ENCODE measurements around the gene TMOD4.

Gene TMOD4

DNA sequence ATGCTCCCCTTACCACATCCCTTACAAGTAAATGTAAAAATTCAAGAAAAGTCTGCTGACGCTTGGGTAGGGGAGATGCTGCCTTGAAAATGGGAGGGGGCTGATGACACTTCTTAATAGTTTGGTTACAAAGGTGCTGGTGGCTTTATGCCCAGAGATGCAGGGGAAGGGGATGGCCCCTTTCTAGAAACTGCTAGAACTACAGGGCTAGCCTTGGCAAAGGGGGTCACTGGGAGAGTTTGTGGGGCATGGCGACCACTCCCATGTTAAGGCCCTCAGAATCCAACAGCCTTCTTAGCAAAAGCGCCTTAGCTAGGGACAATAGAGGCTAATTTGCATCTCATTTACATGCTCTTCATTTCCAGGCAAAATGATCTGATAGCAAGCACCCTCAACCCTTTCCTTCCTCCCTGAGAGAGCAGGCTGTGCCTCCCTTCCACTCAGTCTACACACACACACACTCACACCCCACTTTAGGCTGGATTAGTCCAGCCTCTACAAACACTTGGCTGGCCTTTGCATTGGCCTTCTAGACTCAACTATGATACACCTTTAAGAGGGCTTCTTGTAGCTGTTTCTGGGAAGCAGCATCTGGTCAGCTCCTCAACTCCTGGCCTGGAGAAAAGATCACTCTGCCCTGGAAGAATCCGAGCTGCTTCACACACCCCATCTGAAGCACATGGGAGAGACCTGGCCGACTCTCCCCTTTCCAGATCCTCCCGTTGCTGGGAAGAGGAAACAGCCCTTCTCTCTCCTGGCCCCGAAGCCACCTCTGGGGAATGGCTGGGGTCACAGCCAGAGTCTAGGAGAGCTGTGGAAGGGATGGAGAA lies 31.1 kb downstream of the TMOD4 start:
- in situ Hi-C loops (cut with MboI; ENCODE audit: low sequenced_read_pairs): no loop called here

DNA sequence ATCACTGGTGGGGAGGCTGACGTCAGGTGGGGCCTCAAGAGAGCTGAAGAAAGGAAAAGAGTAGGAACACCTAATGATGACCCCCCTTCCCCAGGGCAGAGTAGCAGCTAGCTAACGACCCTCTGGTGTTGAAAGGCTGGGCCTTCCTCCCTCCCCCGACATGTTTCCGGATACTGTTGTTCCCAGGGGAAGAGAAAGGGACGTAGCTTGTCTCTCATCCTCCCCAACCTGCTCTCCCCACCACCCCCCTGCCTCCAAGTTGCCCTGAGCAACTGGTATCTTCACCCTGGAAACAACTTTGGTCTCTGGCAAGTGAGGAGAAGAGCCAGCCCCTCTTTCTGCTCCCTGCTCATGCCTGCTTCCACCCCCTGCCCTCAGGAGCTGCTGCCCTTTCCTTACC lies 31.8 kb downstream of the TMOD4 start:
- in situ Hi-C loops (cut with MboI; ENCODE audit: low sequenced_read_pairs): no loop called here

DNA sequence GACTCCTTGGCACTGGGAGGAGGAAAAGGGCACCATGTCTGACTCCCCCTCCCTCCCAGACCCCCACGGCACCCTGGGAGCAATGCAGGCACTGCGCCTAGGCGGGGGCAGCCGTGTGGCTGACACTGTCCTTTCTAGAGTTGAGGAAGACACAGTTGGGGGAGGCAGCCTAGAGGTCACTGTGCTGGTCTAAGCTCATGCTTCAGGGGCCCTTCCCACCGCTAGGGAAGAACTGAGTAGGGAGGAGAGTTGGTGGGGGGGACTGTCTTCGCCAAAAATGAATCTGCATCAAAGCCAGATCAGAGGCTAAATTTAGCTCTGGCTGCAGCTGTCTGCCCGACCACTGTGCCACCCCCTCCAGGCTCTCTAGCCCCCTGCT lies 32.7 kb downstream of the TMOD4 start:
- in situ Hi-C loops (cut with MboI; ENCODE audit: low sequenced_read_pairs): no loop called here

DNA sequence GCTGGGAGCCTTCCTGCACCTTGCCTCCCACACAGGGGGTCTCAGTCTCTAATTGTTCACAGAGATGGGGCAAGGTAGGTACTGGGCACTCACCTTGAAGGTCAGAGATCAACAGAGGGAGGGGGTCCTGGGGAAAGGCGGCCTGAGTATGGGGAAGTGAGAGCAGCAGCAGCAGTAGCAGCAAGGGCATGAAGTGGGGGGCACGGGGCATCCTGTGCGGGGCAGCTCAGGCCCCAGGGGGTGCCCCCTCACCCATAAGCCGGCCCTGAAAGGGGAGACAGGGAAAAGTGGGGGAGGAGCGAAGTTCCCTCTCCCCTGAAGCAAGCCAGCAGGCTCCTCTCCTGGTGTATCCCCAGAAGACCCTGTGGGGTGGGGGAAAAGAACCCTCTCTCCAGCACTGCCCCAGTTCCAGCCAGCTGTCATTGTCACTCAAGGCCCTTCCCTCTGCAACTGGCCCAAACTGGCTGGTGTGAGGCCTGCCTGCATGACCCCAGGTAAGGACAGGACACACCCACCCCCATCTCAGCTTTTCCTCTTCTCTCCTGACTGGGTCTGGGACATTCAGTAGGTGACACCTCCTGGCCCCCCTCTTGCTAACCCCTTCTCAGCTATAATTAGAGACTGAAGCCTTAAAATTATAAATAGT lies 33.2 kb downstream of the TMOD4 start:
- in situ Hi-C loops (cut with MboI; ENCODE audit: low sequenced_read_pairs): no loop called here

DNA sequence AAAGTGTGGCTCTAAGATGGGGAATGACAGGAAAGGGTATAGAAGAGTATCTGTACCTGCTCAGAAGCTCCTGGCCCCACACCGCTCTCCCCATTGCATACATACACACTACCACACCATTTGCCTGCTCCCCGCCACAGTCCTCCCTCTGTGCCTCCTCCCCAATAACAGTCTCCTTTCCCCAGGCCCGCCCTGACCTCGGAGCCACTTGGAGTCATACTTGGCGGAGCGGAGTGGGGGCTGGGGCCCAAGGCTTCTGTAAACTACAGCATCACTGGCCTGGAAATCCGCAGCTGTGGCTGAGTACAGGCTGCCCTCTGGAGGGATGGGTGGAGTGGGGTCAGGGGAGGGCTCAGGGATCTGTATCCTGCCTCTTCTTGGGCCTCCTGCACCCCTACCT lies 38.0 kb downstream of the TMOD4 start:
- in situ Hi-C loops (cut with MboI; ENCODE audit: low sequenced_read_pairs): no loop called here

DNA sequence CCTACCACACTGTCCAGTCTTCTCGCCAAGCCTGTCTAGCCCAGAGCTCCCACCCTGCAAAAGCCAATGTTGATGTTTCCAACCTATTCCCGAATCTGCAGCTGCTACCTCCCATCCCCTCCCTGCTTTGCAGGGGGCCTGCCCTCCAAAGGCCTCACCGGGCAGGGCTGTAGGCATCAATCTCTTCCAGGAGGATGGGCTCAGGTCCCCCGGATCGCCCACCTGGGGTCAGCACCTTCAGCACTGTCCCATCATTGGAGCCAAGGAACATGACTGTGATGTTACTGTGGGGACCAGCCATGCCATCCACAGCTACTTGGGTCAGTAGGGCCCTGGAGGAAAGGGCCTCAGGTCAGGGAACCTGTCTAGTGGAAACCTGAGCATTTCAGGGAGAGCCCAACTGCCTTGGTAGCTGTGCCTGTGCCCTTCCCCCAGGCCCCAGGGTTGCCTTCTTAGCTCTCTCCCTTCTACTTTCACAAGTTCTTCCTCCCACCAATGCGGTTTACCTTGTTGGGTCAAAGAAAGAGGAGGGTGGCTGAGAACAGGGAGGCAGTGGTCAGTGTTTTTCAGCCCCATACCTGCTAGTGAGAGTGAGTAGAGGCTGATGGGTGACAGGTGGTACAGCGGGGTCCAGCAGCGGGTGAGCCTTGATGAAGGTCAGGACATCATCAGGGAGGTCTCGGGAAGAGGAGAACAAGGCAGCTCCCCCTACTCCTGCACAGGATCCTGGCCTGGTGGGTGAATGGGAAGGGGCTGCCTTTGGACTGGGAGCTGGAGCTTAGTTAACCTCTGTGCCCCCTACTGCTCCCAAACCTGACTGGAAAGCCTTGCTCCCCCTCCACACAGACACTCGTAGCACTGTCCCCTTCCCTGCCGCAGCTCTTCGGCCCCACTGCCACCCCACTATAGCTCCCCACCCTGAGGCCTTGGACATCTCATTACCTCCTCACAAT lies 40.1 kb downstream of the TMOD4 start:
- in situ Hi-C loops (cut with MboI; ENCODE audit: low sequenced_read_pairs): no loop called here

DNA sequence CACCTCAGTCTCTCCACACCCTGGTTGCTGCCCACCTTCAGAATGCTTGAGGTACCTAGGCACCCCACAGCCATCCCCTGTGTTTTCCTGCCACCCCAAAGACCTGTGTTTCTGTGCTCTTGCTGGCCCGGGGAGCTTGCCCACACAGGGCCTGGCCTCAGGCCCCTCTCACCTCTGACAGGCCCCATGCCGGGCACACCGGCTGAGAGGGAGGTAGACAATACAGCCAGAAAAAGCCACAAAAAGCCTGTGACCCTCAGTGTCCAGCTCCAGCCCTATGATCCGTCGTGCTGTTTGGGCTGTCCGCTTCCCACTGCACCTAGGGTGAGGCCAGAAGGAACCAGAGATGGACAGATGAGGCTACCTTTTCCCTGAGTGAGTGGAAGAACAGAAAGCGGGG lies 40.8 kb downstream of the TMOD4 start:
- in situ Hi-C loops (cut with MboI; ENCODE audit: low sequenced_read_pairs): no loop called here

DNA sequence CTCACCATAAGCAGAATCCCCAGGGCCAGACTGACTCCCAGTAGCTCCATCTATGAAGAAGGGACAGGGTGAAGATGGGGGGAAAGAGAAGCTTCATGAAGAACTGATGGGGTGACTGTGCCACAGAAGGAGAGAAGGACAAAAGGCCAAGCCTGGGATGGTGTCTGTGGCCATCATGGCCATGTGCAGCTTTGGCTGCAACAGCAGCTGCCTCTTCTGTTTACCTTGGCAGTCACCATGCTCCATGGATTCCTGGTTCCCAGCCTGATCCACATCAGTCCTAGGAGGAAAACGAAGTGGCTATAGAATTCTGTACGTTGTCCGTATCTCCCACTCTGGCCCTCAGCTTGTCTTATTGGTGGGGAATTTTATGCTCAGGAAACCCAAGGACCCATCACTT lies 41.4 kb downstream of the TMOD4 start:
- in situ Hi-C loops (cut with MboI; ENCODE audit: low sequenced_read_pairs): no loop called here

DNA sequence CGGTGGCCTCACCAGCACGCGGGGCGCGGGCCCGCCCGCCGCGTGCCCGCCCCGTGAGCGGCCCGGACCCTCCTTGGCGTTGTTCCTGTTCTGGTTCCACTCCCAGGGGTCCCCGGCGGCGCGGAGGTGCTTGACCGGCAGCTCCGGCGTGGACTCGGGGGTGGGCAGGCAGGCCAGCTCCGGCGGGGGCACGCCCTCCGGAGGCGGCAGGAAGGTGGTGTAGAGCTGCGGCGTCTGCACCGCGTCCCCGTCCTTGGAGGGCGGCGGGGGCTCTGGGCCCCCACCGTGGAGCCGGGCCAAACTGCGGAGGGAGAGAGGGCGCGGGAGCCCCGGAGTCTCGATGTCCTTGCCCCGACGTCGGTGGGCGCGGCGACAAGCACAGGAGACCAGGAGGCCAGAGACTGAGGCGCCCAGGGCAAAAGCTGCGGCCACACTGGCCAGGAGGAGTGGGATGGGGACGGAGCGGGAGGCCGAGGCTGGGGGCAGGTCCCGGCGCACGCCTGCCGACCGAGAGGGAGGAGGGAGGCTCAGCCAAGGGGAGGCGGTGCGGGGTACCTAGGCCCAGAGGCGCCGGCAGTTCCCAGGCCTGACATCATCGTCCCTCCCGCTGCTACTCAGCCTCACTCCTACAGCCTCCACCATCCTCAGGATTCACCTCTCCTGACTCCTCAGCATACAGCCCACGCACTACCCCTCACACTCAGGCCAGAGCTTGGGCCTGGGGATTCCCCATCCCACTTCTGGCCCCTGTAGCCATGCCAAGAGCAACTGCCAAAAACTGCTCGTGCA lies 42.6 kb downstream of the TMOD4 start:
- in situ Hi-C loops (cut with MboI; ENCODE audit: low sequenced_read_pairs): no loop called here

DNA sequence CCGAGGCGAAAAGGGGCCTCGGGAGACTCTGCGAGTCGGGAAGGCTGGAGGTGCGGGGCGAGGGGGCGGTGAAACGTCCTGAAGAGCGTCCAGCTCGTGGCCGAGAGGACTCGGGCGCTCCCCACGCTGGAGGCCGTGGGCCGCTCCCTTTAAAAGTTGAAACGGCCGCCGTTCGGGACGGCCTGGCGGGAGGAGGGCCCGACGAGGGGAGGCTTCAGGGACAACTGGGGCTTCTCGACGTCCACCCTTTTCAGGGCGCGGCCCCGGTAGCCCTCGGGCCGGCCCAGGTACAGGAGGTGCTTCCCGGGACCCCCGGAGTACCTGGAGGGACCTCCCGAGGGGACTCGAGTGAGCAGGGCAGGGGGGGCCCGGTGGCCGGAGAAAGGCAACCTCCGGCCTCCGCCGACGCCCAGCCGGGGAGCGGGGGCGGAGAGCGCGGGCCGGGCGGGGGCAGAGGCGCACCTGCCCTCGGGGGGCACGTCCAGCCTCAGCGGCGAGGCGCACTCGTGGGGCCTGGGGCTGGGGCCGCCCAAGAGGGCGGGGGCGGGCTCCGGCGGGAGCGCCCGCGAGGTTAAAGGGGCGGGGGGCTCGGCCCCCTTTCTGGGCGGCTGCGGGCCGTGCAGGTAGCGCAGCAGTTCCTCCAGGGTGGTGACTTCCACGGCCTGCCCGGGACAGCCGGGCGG lies 43.3 kb downstream of the TMOD4 start:
- in situ Hi-C loops (cut with MboI; ENCODE audit: low sequenced_read_pairs): no loop called here

DNA sequence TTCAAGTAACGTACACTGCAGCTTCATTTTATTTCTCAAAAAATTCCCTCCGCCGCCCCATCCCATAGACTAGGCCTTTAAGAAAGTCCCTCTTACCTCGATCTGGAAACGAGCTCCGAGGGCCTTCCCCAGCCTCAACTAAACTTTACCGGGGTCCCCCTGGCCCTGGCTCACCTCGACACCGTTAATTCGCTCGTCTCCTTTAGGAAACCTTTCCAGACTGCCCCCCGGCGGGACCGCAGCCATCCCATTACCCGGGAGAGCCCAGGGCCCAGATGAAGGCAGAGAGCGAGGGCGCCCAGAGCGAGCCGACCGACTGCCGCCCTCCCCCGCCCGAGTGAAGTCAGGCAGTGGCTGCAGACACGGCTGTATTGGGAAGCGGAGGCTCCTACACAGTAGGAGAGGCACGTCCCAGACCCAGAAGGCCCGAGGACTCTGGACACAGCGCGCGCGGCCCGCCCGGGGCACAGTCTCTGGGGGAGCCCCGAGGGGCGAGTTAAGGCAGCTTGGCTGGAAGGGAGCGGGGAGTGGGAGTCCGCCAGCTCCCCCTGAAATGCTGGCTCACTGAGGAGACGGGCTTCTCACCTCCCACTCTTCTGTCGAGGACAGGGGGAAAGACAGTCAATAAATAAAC lies 44.0 kb downstream of the TMOD4 start:
- in situ Hi-C loops (cut with MboI; ENCODE audit: low sequenced_read_pairs): no loop called here

DNA sequence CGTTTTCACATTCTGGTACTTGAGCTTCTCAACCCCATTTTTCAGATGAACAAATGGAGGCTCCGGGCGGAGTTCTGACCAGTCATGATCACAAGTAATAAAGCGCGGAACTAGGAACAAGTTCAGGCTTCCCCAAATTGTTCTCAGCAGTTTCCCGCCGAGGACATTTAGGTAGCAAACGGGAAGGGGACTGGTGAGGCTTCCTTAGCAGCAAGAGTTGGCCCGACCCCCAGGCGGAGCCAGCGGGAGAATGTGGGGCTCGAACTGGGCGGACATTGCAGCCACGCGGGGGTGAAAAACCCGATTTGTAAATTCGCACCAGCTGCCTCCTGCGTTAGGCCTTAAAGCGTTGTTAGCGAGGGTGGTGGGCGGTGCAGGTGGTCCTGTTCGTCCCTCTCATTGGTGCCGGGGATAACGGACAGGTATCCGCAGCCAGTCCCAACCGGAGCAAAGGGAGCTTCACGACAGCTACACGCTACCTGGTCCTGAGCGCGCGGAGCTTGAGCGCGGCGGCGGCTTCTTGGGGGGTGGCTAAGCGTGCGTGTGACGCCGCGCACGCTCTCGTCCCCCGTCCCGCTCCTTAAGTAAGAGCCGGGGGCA lies 44.7 kb downstream of the TMOD4 start:
- in situ Hi-C loops (cut with MboI; ENCODE audit: low sequenced_read_pairs): no loop called here

DNA sequence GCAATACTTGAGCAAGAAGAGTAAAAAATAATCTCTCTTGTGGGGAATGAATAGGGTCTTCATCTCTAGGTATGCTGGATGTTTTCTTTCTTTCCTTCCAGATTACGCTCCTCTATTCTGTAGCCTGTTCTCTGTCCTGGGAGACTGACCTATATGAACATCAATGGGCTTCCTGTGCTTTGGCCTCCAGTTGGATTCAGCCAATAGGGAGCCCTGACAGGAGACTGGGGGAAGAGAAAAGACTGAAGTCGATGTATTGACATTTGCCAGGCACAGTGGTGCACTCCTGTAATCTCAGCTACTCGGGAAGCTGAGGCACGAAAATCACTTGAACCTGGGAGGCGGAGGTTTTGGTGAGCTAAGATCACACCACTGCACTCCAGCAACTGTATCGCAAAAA lies 47.0 kb downstream of the TMOD4 start:
- in situ Hi-C loops (cut with MboI; ENCODE audit: low sequenced_read_pairs): no loop called here

DNA sequence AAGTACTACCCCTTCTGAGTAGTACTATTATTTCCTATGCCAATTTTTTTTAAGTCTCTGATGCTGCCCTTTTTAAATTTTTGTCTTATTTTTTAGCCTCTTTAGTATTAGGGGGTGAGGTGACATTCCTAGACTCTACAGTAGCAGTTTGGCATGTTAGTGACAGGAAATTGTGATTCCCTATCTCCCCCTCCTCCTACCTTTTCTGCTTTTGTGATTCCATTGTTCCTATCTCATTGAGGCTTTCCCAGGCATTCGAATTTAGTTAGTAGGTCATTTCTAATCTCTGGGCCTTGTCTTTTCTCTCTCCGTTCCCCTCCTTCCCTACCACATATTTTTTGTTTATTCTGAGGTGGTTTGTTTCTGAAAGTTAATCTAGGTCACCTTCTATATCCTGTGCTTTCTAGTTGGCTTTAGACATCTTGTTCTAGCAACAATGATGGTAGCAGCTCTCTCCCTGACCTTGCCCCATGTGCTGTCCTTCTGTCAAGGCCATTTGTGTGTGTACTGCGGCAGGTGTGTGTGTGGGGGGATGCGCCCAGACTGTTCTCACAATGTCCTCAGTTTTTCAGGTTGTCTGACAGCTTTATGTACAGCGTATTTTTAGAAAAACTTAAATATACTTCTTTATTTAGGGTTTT lies 50.9 kb downstream of the TMOD4 start:
- in situ Hi-C loops (cut with MboI; ENCODE audit: low sequenced_read_pairs): no loop called here
